Activated CD8-positive, alpha-beta memory T cell treated with anti-CD3 and anti-CD28 coated beads for 4 hours (primary cell): ENCODE measurements around the gene UGCG.
"Not testable (repeated sequence)": the region's sequence is repeated elsewhere in the genome, so short reads cannot be mapped to it uniquely, and the experiment has no call there.

Source experiments
- DNase-seq, 2 donors: peaks; one replicate each; pipeline ENCODE4 v3.0.0-alpha.2; 2020; ENCODE audit warnings: low read depth in 2 of 2

The UGCG gene

GRCh38 chr9:111953444-111953843 is 56.8 kb downstream of the UGCG start:
- no peak for DNase-seq

GRCh38 chr9:111955048-111955447 is 58.4 kb downstream of the UGCG start:
- no peak for DNase-seq

GRCh38 chr9:111957856-111958631 is 61.4 kb downstream of the UGCG start:
- DNase-seq = no peak

- no peak for DNase-seq
Measured at GRCh38 chr9:111959468-111960359, 63.1 kb downstream of the UGCG start.

GRCh38 chr9:111960485-111960884 is 63.9 kb downstream of the UGCG start:
- not testable (repeated sequence) for DNase-seq

- no peak for DNase-seq
Measured at GRCh38 chr9:111961009-111961408, 64.4 kb downstream of the UGCG start.

GRCh38 chr9:111961575-111961974 is 65.0 kb downstream of the UGCG start:
- no peak for DNase-seq

- DNase-seq = no peak
Measured at GRCh38 chr9:111962021-111962420, 65.4 kb downstream of the UGCG start.

GRCh38 chr9:111963995-111964394 is 67.4 kb downstream of the UGCG start:
- DNase-seq = no peak

GRCh38 chr9:111965566-111966019 is 69.0 kb downstream of the UGCG start:
- no peak for DNase-seq

- no peak for DNase-seq
Measured at GRCh38 chr9:111966124-111966723, 69.6 kb downstream of the UGCG start.

GRCh38 chr9:111966861-111967291 is 70.3 kb downstream of the UGCG start:
- no peak for DNase-seq

GRCh38 chr9:111967621-111968020 is 71.0 kb downstream of the UGCG start:
- no peak for DNase-seq

- no peak for DNase-seq
Measured at GRCh38 chr9:111969061-111969460, 72.4 kb downstream of the UGCG start.

GRCh38 chr9:111969622-111970021 is 73.0 kb downstream of the UGCG start:
- no peak for DNase-seq

GRCh38 chr9:111970827-111971226 is 74.2 kb downstream of the UGCG start:
- DNase-seq = no peak

GRCh38 chr9:111974092-111974681 is 77.6 kb downstream of the UGCG start:
- no peak for DNase-seq

GRCh38 chr9:111975709-111976108 is 79.1 kb downstream of the UGCG start:
- DNase-seq = no peak

- no peak for DNase-seq
Measured at GRCh38 chr9:111978616-111979015, 82.0 kb downstream of the UGCG start.

GRCh38 chr9:111979561-111979960 is 82.9 kb downstream of the UGCG start:
- DNase-seq = no peak

- DNase-seq = no peak
Measured at GRCh38 chr9:111980398-111980797, 83.8 kb downstream of the UGCG start.

- no peak for DNase-seq
Measured at GRCh38 chr9:111983484-111983908, 86.9 kb downstream of the UGCG start.
